Kidney epithelial cell (primary cell): ENCODE results near the gene PKLR. TPM values are rescaled to one million over a fixed set of nuclear protein-coding genes. Genes with fewer than 3 reads are reported as not detected.
"Not testable (repeated sequence)": the region's sequence is repeated elsewhere in the genome, so short reads cannot be mapped to it uniquely, and the experiment has no call there.

Source experiments
- DNase-seq: peaks from one replicate; pipeline ENCODE4 v3.0.0-alpha.2; 2010; ENCODE audit warnings: low read depth
- H3K27me3 ChIP-seq: 2 replicates; pipeline ENCODE4 v1.6.0; 2011; ENCODE audit warnings: low read length; ENCODE audit not compliant: control insufficient read depth, insufficient read depth
- H3K36me3 ChIP-seq: 2 replicates; pipeline ENCODE4 v1.5.1; 2011; ENCODE audit warnings: low read length; ENCODE audit not compliant: control insufficient read depth, insufficient read depth
- H3K4me3 ChIP-seq: 2 replicates; pipeline ENCODE4 v1.5.1; 2011; ENCODE audit warnings: low read depth, mild to moderate bottlenecking, control low read depth, low read length
- CTCF ChIP-seq: IDR thresholded peaks from 2 replicates; pipeline ENCODE4 v1.5.1; 2011; ENCODE audit warnings: mild to moderate bottlenecking, moderate library complexity, low read length, control low read depth, inconsistent platforms; ENCODE audit not compliant: insufficient read depth, poor library complexity, severe bottlenecking
- total RNA-seq: library from RNA; depleted of rRNA; stranded (reverse); fragments of >200 nt; gene quantifications from 2 replicates; pipeline ENCODE4 v1.2.3, GENCODE V29; 2015

Gene PKLR
- total RNA-seq, 1 donor from 2014 or later = not detected

GRCh38 chr1:155247667-155248553 lies 53.3 kb downstream of the PKLR start:
- H3K4me3 ChIP-seq = no peak overlapping the region
- no peak for DNase-seq
- TF ChIP-seq CTCF = no peak
- no peaks in the 10 kb centered on the region for H3K36me3 ChIP-seq
- no peaks in the 10 kb centered on the region for H3K27me3 ChIP-seq

- not testable (repeated sequence) for H3K4me3 ChIP-seq, DNase-seq, H3K36me3 ChIP-seq, H3K27me3 ChIP-seq
Measured at GRCh38 chr1:155246796-155247195, 54.4 kb downstream of the PKLR start.

GRCh38 chr1:155245163-155245524 lies 56.1 kb downstream of the PKLR start:
- peak overlapping the region; percentile 56 for H3K4me3 ChIP-seq
- no peaks in the 10 kb centered on the region for H3K36me3 ChIP-seq
- no peak for TF ChIP-seq CTCF
- DNase-seq = no peak
- H3K27me3 ChIP-seq = no peaks in the 10 kb centered on the region

GRCh38 chr1:155244368-155245162 lies 56.7 kb downstream of the PKLR start:
- no peaks in the 10 kb centered on the region for H3K36me3 ChIP-seq
- no peaks in the 10 kb centered on the region for H3K27me3 ChIP-seq
- peak overlapping the region; percentile 56 for H3K4me3 ChIP-seq
- DNase-seq = peak; percentile 97
- TF ChIP-seq CTCF = no peak

- no peak overlapping the region for H3K4me3 ChIP-seq
- DNase-seq = no peak
- H3K36me3 ChIP-seq = no peaks in the 10 kb centered on the region
- H3K27me3 ChIP-seq = no peaks in the 10 kb centered on the region
- TF ChIP-seq CTCF = no peak
Measured at GRCh38 chr1:155242805-155243358, 58.4 kb downstream of the PKLR start.

- H3K27me3 ChIP-seq = no peaks in the 10 kb centered on the region
- TF ChIP-seq CTCF = no peak
- no peaks in the 10 kb centered on the region for H3K36me3 ChIP-seq
- no peak for DNase-seq
- H3K4me3 ChIP-seq = no peak overlapping the region
Measured at GRCh38 chr1:155241841-155242264, 59.4 kb downstream of the PKLR start.
